ENCODE results near the gene FBXO41.

DNA sequence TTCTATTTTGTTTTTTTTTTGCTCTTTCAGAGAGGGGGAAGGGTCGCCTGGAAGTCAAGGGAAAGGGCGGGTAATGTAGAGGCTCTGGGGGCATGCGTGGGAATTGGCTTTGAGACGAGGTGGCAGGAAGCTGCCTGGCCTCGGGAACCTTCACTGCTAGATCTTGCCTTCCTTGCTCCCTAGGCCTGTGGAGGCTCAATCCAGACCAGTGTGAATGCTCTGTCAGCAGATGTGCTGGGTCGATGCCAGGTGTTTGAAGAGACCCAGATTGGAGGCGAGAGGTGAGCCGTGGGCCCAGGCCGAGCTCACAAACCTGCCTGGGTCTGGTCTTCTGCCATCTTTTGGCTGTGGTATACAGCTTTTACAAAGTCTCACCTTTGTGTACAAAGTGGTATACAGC lies 34.6 kb downstream of the FBXO41 start:
- TF ChIP-seq, protein P1, sequence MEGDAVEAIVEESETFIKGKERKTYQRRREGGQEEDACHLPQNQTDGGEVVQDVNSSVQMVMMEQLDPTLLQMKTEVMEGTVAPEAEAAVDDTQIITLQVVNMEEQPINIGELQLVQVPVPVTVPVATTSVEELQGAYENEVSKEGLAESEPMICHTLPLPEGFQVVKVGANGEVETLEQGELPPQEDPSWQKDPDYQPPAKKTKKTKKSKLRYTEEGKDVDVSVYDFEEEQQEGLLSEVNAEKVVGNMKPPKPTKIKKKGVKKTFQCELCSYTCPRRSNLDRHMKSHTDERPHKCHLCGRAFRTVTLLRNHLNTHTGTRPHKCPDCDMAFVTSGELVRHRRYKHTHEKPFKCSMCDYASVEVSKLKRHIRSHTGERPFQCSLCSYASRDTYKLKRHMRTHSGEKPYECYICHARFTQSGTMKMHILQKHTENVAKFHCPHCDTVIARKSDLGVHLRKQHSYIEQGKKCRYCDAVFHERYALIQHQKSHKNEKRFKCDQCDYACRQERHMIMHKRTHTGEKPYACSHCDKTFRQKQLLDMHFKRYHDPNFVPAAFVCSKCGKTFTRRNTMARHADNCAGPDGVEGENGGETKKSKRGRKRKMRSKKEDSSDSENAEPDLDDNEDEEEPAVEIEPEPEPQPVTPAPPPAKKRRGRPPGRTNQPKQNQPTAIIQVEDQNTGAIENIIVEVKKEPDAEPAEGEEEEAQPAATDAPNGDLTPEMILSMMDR (IDR thresholded peaks at IDR 0.05), result no peak
- TF ChIP-seq POLR2A (IDR thresholded peaks at IDR 0.05), result no peak

Data from tibial nerve (tissue), 3 donors.